ENCODE results near the gene KIF13A.

DNA sequence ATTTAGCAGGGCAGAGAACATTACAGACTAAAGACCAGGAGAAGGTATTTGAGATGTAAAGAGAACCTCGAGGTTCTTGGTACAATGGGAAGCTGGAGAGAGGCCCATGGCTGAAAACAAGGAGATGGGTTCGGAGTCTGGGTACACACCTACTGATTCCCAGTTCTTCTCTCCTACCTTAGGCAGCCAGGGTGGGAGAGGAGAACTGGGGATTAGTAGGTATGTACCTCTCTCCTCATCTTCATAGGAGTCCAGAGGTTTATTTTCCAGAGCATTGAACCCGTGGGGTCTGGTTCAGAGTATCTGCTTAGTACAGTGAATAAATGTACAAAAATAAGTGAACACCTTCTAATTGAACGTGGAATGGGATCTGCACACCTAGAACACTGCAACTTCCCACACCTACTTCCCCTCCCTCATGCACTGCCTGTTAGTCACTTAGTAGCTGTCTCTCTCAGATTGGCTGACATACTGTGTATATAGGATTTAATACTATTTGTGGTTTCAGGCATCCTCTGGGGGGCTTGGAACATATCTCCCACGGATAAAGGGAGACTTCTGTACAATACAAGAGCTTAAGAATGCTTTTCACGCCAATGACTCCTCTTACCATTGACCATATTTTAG, 257.2 kb downstream of the KIF13A start:
- TF ChIP-seq, protein P1, sequence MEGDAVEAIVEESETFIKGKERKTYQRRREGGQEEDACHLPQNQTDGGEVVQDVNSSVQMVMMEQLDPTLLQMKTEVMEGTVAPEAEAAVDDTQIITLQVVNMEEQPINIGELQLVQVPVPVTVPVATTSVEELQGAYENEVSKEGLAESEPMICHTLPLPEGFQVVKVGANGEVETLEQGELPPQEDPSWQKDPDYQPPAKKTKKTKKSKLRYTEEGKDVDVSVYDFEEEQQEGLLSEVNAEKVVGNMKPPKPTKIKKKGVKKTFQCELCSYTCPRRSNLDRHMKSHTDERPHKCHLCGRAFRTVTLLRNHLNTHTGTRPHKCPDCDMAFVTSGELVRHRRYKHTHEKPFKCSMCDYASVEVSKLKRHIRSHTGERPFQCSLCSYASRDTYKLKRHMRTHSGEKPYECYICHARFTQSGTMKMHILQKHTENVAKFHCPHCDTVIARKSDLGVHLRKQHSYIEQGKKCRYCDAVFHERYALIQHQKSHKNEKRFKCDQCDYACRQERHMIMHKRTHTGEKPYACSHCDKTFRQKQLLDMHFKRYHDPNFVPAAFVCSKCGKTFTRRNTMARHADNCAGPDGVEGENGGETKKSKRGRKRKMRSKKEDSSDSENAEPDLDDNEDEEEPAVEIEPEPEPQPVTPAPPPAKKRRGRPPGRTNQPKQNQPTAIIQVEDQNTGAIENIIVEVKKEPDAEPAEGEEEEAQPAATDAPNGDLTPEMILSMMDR (IDR thresholded peaks at IDR 0.05) = no peak
- TF ChIP-seq POLR2AphosphoS5 (IDR thresholded peaks at IDR 0.05; ENCODE audit: insufficient read depth in 1 of 2, low read depth in 1 of 2) = no peak
- no peak for TF ChIP-seq POLR2A (IDR thresholded peaks at IDR 0.05)

Data from vagina (tissue), 2 donors.